DMS79 (cell line): ENCODE data around the gene SLC25A44.
"Not testable (repeated sequence)": the region's sequence is repeated elsewhere in the genome, so short reads cannot be mapped to it uniquely, and the experiment has no call there.

ENCODE experiments used
- DNase-seq: peaks from one replicate; lab custom pipeline; 2025; lab: John Stamatoyannopoulos, UW

SLC25A44 gene

DNA sequence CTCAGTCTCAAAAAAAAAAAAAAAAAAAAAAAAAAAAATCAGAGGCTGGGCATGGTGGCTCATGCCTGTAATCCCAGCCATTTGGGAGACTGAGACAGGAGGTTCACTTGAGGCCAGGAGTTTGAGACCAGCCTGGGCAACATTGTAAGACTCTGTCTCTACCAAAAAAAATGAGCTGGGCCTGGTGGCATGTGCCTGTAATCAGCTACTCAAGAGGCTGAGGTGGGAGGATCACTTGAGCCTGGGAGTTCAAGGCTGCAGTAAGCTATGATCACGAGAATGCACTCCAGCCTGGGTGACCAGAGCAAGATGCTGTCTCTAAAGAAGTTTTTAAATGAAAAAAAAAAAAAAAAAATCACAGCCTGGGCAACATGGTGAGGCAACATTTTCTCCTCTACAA, 30.2 kb upstream of the SLC25A44 start:
- no peak for DNase-seq

DNA sequence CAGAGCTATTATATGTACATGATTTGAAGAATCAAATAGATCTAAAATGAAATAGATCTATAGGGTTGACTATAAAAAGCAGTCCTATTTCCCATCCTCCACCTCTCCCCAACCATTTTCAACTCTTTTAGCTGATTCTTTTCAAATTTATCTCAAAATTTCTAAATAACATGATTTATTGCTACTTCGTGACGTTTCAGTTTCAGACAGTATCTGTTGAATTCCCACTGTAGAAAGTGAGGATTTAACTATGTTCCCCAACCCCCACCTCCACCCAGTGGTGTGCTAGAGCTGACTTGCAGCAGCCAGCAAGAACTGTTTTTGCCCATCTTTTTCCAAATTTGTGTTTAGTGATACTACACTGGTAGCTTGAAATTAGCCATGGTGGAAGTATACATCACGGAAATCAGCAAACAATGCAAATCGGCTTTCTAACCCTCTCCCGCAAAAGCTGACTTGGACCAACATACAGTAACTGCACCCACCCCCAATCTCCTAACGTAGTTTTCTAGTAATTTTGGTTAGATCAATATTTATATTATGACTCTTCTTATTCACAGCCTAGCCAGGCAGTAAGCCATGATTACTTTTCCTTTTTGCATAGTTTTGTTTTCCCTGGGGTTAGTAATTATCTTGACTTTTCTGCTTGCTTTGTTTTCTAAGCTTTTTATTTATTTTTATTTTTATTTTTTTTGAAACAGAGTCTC, 29.6 kb upstream of the SLC25A44 start:
- no peak for DNase-seq

DNA sequence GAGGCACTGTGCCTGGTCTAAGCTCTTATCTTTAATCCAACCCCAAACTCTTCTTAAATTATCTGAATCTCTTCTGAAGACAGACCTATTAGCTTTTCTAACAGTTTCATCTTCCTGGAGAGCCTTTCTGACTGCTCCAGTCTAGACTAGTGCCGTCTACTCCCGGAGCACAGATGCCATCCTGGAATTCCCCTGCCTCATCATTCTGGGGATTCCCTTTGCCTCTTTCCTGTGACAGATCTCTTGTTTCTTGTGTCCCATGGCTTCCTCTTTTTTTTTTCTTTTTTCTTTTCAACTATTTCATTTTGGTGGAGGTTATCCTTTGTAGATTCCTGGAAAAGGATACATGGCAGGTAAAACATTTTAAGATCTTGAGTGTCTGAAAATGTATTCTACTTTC, 28.8 kb upstream of the SLC25A44 start:
- DNase-seq: no peak

DNA sequence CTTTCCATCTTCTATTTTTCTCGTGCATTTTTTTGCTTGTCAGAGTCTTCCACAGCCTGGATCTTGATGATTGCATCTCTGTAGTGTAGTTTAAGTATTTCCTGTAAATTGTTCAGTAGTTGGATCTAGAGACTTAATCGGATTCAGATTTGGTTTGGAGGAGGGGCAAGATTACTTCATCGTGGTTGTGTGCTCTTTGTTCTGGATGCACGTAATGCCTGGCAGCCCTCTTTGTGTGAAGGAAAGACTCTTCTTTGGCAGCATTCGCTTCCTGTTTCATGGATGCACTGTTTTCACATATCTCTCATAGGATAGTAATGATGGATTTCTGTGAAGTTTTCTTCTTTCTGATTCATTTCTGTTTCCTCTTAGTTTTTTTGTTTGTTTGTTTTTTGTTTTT, 26.4 kb upstream of the SLC25A44 start:
- no peak for DNase-seq

DNA sequence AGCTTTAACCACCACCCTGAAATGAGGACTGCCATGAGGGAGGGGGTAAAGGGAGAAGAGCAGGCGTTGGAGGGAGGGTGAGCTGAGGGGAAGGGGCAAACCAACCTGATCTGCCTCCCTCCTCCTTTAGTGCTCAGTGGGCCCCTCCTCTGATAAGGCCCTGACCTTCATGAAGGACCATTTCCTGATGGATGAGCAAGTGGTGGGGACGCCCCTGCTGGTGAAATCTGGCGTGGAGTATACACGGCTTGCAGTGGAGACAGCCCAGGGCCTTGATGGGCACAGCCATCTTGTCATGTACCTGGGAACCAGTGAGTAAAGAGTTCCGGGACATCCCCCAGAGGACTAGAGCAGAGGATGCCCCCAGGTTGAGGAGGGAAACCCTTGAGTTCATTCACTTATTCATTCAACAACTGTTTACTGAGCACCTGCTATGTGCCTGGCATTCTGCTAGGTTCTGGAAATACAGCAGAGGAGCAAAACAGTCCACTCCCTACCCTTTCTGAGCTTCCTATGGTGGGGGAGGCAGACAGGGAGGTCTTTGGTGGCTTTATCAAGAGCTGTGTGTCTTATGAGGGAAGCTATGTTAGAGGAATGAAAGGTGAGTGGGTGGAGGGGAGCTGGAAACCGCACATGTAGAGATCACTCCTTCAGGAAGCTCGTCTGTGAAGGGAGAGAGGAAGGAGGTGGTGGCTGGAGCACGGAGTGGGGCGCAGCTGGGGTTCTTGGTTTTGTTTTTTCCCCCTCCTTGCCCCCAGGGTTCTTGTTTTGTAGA, 21.0 kb upstream of the SLC25A44 start:
- no peak for DNase-seq

- no peak for DNase-seq
Measured at GRCh38 chr1:156176610-156177210, 17.2 kb upstream of the SLC25A44 start.

- no peak for DNase-seq
Measured at GRCh38 chr1:156177919-156178654, 15.8 kb upstream of the SLC25A44 start.

- DNase-seq: no peak
Measured at GRCh38 chr1:156180471-156180870, 13.4 kb upstream of the SLC25A44 start.

DNA sequence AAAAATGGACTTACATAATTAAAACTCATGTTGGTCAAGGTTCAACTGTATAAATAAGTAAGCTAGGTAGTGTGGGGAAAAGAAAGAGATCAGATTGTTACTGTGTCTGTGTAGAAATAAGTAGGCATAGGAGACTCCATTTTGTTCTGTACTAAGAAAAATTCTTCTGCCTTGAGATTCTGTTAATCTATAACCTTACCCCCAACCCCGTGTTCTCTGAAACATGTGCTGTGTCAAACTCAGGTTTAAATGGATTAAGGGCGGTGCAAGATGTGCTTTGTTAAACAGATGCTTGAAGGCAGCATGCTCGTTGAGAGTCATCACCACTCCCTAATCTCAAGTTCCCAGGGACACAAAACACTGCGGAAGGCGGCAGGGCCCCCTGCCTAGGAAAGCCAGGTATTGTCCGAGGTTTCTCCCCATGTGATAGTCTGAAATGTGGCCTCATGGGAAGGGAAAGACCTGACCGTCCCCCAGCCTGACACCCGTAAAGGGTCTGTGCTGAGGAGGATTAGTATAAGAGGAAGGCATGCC, 12.4 kb upstream of the SLC25A44 start:
- DNase-seq: not testable (repeated sequence)

- not testable (repeated sequence) for DNase-seq
Measured at GRCh38 chr1:156182010-156182779, 11.7 kb upstream of the SLC25A44 start.

DNA sequence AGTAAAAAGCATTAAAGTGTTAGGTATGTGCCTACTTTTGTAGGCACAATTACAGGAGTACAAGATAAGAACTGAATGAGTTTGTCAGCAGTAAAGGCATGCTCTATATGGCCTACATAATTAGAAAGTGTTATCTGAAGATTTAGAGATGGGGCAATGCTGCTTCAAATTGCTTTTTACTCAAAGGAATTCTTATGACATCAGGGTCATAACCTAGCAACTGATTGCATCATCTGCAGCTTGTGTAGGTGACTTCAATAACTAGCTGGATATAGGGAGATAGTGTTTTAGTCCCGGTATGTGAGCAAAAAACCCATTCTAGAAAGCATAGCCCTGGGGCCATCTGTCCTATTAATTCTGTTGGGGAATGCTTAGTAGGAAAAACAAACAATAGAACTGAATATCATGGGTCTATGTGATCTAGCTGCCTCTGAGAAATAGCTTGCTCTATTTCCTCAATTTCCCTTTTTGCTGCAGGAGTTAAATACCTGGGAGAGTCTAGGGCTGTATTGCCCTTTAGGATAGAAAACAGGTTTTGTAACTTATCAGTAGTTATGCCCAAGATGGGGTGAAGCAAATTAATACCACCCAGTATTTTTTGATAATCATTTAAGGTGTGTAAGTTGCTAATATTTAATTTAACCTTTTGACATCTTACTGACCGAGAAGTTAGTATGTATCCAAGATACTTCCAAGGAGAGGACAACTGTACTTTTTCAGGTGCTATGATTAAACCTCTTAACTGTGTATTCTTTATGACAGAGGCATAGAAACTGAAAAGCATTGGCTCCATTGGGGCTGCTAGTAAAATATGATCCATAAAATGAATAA, 7.3 kb upstream of the SLC25A44 start:
- not testable (repeated sequence) for DNase-seq

- not testable (repeated sequence) for DNase-seq
Measured at GRCh38 chr1:156190265-156190664, 3.6 kb upstream of the SLC25A44 start.

DNA sequence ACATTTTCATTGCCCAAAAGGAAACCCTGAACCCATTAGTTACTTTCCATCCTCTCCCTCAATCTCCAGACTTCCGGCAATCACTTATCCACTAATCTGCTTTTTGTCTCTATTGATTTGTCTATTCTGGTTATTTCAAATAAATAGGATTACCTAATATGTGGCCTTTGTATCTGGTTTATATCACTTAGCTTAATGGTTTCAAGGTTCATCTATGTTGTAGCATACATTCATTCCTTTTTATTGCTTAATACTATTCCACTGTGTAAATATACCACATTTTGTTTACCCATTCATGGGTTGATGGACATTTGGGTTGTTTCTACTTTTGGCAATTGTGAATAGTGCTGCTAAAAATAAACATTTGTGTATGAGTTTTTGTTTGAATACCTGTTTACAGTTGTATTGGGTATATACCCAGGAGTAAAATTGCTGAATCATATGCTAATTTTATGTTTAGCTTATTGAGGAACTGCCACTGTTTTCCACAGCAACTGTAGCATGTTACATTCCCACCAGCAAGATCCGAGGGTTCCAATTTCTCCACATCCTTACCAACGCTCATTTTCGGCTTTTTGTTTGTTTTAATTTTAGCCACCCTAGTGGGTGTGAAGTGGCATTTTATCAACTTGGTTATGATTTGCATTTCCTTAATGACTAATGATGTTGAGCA, 2.5 kb upstream of the SLC25A44 start:
- no peak for DNase-seq

DNA sequence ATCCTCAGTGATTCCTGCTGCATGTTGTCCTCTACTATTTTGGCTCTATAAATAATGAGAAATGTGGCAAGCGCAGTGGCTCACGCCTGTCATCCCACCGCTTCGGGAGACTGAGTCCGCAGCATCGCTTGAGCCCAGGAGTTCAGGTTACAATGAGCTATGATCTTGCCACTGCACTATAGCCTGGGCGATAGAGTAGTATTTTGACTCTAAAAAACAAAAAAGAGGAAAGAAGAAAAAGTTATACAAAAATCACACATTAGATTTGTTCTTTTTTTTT, 756 bp upstream of the SLC25A44 start:
- DNase-seq: no peak

GRCh38 chr1:156194300-156194652, 372 bp downstream of the SLC25A44 start:
- DNase-seq: no peak

- DNase-seq: no peak
Measured at GRCh38 chr1:156195853-156196252, 1.9 kb downstream of the SLC25A44 start.

GRCh38 chr1:156196445-156196844, 2.5 kb downstream of the SLC25A44 start:
- DNase-seq: no peak

DNA sequence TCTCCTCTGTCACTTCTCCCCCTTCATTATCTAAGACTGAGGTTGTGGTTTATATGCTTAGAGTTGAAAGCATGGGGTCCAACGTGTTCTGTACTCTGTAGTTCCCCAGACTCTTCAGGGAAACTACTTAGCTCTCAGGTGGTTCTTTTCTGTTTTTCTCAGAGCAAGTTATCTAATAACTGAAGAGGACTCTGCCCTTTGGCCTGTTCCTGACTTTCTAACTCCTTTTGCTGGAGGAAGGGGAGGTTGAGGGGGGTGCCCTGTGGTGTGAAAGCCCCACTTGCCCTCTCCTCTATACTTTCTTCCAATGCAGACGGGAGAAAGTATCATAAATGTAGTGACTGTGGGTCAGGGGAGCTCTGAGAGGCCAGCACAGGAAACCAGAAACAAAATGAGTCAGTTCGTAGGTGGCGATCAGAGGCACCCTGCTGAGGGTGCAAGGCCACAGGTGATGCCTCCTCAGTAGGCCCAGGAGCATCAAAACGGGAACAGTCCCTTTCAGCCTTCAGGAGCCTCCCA, 5.0 kb downstream of the SLC25A44 start:
- no peak for DNase-seq

GRCh38 chr1:156200044-156200443, 6.1 kb downstream of the SLC25A44 start:
- DNase-seq: no peak

DNA sequence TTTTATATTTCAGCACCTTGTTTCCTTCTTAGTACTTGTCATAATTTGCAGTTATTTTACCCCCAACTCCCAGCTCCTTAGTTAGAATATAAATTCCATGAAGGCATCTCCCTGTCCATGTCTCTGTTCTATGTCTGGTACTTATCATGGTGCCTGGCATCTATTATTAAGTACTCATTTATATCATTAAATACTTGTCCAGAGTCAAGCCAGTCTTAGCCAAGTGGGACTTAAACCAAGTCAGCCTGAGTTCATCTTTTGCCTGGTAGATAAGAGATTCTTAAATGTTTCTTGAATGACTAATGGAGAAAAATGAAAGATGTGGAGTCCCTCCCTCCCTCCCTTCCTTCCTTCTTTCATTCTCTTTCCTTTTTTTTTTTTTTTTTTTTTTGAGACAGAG, 9.4 kb downstream of the SLC25A44 start:
- no peak for DNase-seq
